Body of pancreas (tissue), 4 donors: ENCODE data around the gene HIC2. TPM values are rescaled to one million over a fixed set of nuclear protein-coding genes. Genes with fewer than 3 reads are reported as not detected.
"Not testable (repeated sequence)": the region's sequence is repeated elsewhere in the genome, so short reads cannot be mapped to it uniquely, and the experiment has no call there.

ENCODE experiments used
- ATAC-seq: fragments of 150-250 bp; one replicate; pipeline ENCODE4 v1.9.1; 2016
- DNase-seq, 4 donors: peaks; one replicate each; pipeline ENCODE4 v3.0.0-alpha.2; 2019
- H3K27ac ChIP-seq, 4 donors: fragments of 200-600 bp; sonication (generic); 1 replicate in 3 of 4; 2 replicates in 1 of 4; pipeline versions ENCODE4 v1.5.1 to v1.6.1; 2016 to 2019; ENCODE audit warnings: mild to moderate bottlenecking in 1 of 4, mixed read lengths in 1 of 4, moderate library complexity in 1 of 4
- H3K27me3 ChIP-seq, 2 donors: fragments of 200-600 bp; sonication (generic); one replicate each; pipeline ENCODE4 v1.6.0; 2016; ENCODE audit warnings: mild to moderate bottlenecking in 1 of 2
- H3K36me3 ChIP-seq, 2 donors: fragments of 200-600 bp; sonication (generic); replicated peaks in 1 of 2; 2 replicates each; pipeline ENCODE4 v1.5.1; 2016; ENCODE audit warnings: low read depth in 2 of 2; ENCODE audit not compliant: insufficient read depth in 1 of 2
- H3K4me1 ChIP-seq: fragments of 200-600 bp; sonication (generic); one replicate; pipeline ENCODE4 v1.6.0; 2016
- H3K4me3 ChIP-seq, 2 donors: fragments of 200-600 bp; sonication (generic); 1 replicate in 1 of 2; 2 replicates in 1 of 2; pipeline ENCODE4 v1.5.1; 2016 to 2019
- H3K9me3 ChIP-seq, 3 donors: fragments of 200-600 bp; sonication (generic); 1 replicate in 2 of 3; 2 replicates in 1 of 3; pipeline ENCODE4 v1.5.1; 2016
- WGBS, 2 donors: methylation state at CpG; one replicate each; pipeline ENCODE4 v1.1.5; 2017; 5-methylcytosine and 5-hydroxymethylcytosine counted together
- intact Hi-C: fragments of 100-400 bp; cut with DNase I; formaldehyde crosslinking; loops from one replicate; pipeline ENCODE4 v1.15.1; 2023
- small RNA-seq: library from RNA; depleted of rRNA; stranded (forward); fragments of <200 nt; gene quantifications from one replicate; pipeline ENCODE3, GENCODE V24; 2016
- total RNA-seq, 2 donors: library from RNA; depleted of rRNA; stranded (reverse); fragments of >200 nt; gene quantifications; one replicate each; pipeline ENCODE4 v1.1.0, GENCODE V29; 2016

The HIC2 gene
- total RNA-seq, 2 donors from 2014 or later: 2.9 to 4.0 TPM

DNA sequence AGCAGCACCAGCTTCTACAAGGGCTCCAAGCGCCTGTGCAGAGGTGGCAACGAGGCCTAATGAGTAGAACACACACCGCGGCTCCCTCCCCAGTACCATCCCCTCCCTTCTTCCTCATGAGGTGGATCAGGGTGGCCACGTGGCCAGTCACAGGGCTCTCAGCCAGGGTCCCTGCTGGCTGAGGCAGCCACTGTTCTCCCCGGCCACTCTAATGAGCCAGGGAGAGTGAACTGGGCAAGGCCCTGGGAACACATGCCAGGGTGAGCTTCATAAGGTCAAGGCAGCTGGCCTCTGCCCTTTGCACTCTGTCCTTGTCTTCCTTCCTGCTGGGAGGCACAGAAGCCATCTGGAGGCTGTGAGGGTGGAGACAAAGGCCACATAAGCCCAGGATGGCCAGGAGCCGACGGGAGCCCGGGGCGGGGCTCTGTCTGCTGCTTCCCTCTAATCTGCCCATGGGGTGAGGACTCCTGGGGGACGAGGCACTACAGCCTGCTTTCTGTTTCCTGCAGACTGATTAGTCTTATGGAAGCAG is 72.0 kb downstream of the HIC2 start:
- H3K27me3 ChIP-seq, DNase-seq, intact Hi-C loops, H3K36me3 ChIP-seq, H3K9me3 ChIP-seq, H3K27ac ChIP-seq, H3K4me3 ChIP-seq, H3K4me1 ChIP-seq, ATAC-seq: not testable (repeated sequence)
- no CpG with 5 or more reads among the region's 11 CpGs for WGBS, 2 donors

GRCh38 chr22:21490556-21490955 is 73.4 kb downstream of the HIC2 start:
- 95% methylated on average over 4 of the region's 6 CpGs; no CpG with 5 or more reads in 1 of the 2 donors for WGBS, 2 donors
- not testable (repeated sequence) for DNase-seq

DNA sequence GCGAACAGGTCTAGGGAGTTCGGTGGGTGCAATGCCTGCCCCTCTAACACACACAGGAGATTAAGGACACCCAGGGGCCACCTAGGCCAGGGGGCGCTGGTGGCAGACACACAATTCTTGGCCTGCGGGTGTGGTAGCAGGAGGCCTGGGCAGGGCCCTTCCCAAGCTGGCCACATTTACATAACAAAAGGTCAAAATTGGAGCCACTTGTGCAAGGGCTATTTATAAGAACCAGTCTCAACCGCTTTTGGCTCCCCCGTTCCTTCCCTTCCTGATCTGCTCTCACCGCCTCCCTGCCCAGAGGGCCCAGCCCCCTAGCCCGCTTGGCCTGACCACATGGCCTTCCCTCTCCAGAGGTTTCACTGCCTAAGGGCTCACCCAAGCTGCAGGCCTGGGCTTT is 75.1 kb downstream of the HIC2 start:
- H3K9me3 ChIP-seq, DNase-seq, H3K4me3 ChIP-seq, ATAC-seq, H3K27me3 ChIP-seq, H3K36me3 ChIP-seq, H3K4me1 ChIP-seq, H3K27ac ChIP-seq, intact Hi-C loops: not testable (repeated sequence)
- WGBS, 2 donors: no CpG with 5 or more reads among the region's 8 CpGs

More at GRCh38 chr22:21490556-21490955, 73.4 kb downstream of the HIC2 start:
- intact Hi-C loops, H3K27me3 ChIP-seq, H3K4me1 ChIP-seq, ATAC-seq, H3K9me3 ChIP-seq, H3K36me3 ChIP-seq, H3K4me3 ChIP-seq, H3K27ac ChIP-seq: not testable (repeated sequence)

DNA sequence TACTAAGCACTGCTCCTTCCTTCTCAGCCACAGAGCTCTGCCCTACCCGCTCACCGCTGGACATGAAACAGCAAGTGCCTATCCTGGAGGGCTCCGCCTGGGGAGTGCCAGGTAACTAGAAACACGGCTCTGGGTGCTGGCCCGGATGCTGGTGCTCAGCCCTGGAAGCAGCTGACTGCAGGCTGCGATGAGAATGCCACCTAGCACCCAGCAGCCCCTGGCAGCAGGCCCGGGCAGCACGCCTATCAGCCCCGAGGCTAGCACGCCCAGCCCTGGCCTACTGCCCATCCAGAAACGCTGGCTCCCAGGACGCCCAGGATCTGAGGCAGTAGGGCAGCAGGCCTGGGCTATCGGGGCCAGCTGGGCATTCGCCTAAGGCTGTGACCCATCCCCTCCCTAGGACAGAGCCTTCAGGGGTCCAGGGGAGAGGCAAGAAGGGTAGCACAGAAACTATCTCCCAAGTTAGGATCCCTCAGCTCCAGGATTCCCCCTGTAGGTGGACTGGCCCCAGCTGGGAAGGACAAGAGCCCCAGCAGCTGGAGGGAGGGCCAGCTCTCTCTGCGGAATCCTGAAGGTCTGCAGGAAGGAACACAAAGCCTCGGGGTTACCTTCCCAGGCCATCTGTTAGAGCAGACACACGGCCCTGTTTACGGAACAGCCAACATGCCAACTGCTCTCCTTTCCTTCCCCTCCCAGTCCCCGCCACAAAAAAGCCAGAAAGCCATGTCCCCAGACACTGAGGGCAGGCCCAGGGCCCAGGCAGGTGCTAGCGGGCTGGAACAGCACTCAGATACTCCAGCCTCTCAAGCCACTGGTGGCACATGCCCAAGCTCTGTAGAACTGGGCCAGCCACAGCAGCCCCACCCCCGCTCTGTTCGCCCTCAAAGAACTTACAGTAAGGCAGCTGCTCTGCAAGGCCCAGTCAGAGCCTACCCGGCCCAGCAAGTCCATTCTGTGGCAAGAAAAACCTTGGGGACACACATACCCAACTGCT is 76.9 kb downstream of the HIC2 start:
- ATAC-seq: peak; percentile 93
- H3K36me3 ChIP-seq, H3K9me3 ChIP-seq, H3K4me1 ChIP-seq, H3K27ac ChIP-seq, H3K27me3 ChIP-seq, DNase-seq, H3K4me3 ChIP-seq, intact Hi-C loops: not testable (repeated sequence)
- no CpG with 5 or more reads among the region's 23 CpGs for WGBS, 2 donors

DNA sequence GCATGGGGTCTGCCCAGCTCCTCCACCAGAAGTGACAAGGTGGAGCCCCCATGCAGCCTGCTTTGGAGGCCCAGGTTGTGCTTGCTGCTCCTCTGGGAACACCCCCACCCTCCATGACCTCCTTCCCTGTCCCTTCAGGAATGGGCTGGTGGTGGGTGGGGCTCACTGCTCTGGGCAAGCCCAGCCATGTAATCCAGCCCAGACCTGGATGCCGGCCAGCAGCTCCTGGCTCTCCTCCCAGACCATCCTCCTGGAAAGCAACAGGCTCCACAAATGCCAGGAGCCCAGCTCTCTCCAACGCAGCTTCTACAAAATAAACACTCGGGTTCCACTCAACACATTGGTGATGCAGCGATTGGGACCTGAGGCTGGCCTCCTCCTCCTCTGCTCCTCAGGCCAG is 80.8 kb downstream of the HIC2 start:
- H3K4me3 ChIP-seq, DNase-seq, H3K27me3 ChIP-seq, H3K4me1 ChIP-seq, H3K27ac ChIP-seq, H3K9me3 ChIP-seq, intact Hi-C loops, H3K36me3 ChIP-seq: not testable (repeated sequence)
- peak; percentile 71 for ATAC-seq
- no CpG with 5 or more reads among the region's 4 CpGs for WGBS, 2 donors

DNA sequence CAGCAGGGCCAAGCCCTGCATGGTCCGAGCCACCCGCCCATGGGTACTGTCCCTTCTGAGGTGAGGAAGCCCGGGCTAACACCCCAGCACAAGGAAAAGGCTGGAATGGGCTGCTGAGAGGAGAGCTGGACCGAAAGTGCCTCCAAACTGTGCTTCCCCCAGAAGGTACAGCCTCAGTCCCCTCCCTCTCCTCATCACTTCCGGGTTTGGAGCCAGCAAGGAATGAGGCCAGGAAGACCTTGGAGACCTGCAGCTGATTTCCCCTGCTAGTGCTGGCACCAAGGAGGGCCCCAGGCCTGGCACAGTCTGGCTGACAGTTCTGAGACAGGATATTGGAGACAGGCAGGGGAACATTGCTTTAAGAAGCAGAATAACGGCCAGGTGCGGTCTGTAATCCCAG is 81.3 kb downstream of the HIC2 start:
- intact Hi-C loops, H3K4me1 ChIP-seq, DNase-seq, H3K27ac ChIP-seq, H3K4me3 ChIP-seq, H3K27me3 ChIP-seq, H3K9me3 ChIP-seq, ATAC-seq, H3K36me3 ChIP-seq: not testable (repeated sequence)
- no CpG with 5 or more reads among the region's 7 CpGs for WGBS, 2 donors

- DNase-seq, H3K27ac ChIP-seq, H3K9me3 ChIP-seq, H3K27me3 ChIP-seq, intact Hi-C loops, H3K4me3 ChIP-seq, ATAC-seq, H3K4me1 ChIP-seq, H3K36me3 ChIP-seq: not testable (repeated sequence)
- WGBS, 2 donors: no CpG with 5 or more reads among the region's 16 CpGs
These were observed 82.7 kb downstream of the HIC2 start for GRCh38 chr22:21499623-21500506.

Small RNA genes within 50 kb of the gene (small RNA-seq; reads per million reads assigned to genes)
- gene RF00492 (not detected), gene RN7SKP63 (not detected)

Other genes starting within 250 kb of the HIC2 start
- gene RIMBP3B, start 33.6 kb upstream of the HIC2 start, total RNA-seq: not detected
- under 1 TPM in 1 of 2 donors, not detected in 1; 0.33 TPM for gene TMEM191C, start 50.0 kb downstream of the HIC2 start, total RNA-seq
- gene RIMBP3C, start 134.1 kb downstream of the HIC2 start, total RNA-seq: under 1 TPM in 1 of 2 donors, not detected in 1; under 0.01 TPM
- gene UBE2L3, start 150.3 kb downstream of the HIC2 start, total RNA-seq: 10 to 100 TPM; 17.4 to 33.3 TPM
- 10 to 100 TPM; 45.7 to 63.0 TPM for gene YDJC, start 212.7 kb downstream of the HIC2 start, total RNA-seq
- gene CCDC116, start 215.4 kb downstream of the HIC2 start, total RNA-seq: under 1 TPM in 1 of 2 donors, not detected in 1; 0.52 TPM
- gene SDF2L1, start 224.9 kb downstream of the HIC2 start, total RNA-seq: 100 to 1,000 TPM in 1 of 2 donors, 10 to 100 TPM in 1; 47.5 to 115 TPM
- gene PPIL2, start 248.6 kb downstream of the HIC2 start, total RNA-seq: 10 to 100 TPM; 44.9 to 94.9 TPM